Stomach (tissue), 4 donors: ENCODE results near the gene SF3B2.
"Not testable (repeated sequence)": the region's sequence is repeated elsewhere in the genome, so short reads cannot be mapped to it uniquely, and the experiment has no call there.

ENCODE experiments used
- CTCF ChIP-seq, 7 experiments: fragments of 450-650 bp in 4 of 7; fragments of 200-600 bp in 3 of 7; sonication (generic) in 3 of 7; IDR thresholded peaks; one replicate each; pipeline ENCODE4 v1.5.1; 2016 to 2019; ENCODE audit warnings: antibody characterized with exemption in 7 of 7, control low read depth in 2 of 7, mild to moderate bottlenecking in 1 of 7
- EP300 ChIP-seq: sonication (generic); formaldehyde crosslinking; IDR thresholded peaks from one replicate; pipeline ENCODE4 v1.6.1; 2017; ENCODE audit warnings: antibody characterized with exemption
- POLR2A ChIP-seq, 4 donors: fragments of 450-650 bp; IDR thresholded peaks; one replicate each; pipeline ENCODE4 v1.6.1; 2016; ENCODE audit warnings: antibody characterized with exemption in 4 of 4, control low read depth in 2 of 4, mild to moderate bottlenecking in 1 of 4, moderate library complexity in 1 of 4
- POLR2AphosphoS5 ChIP-seq, 3 donors: sonication (generic); formaldehyde crosslinking; IDR thresholded peaks; one replicate each; pipeline ENCODE4 v1.6.1; 2016; ENCODE audit warnings: antibody characterized with exemption in 3 of 3

- TF ChIP-seq POLR2A (IDR thresholded peaks at IDR 0.05); CTCF (IDR thresholded peaks at IDR 0.05); EP300; POLR2AphosphoS5 (IDR thresholded peaks at IDR 0.05): not testable (repeated sequence)
Measured at GRCh38 chr11:66078949-66079348, 26.8 kb downstream of the SF3B2 start.
